Epidermal melanocyte (primary cell): ENCODE results near the gene MARCHF9.
A peak's percentile ranks its signal among the peaks of the same experiment; 100 is the strongest.
"Not testable (repeated sequence)": the region's sequence is repeated elsewhere in the genome, so short reads cannot be mapped to it uniquely, and the experiment has no call there.

Experiments
- DNase-seq: peaks from one replicate; pipeline ENCODE4 v3.0.0; 2011; ENCODE audit warnings: low spot score; ENCODE audit not compliant: insufficient read length

The MARCHF9 gene

DNA sequence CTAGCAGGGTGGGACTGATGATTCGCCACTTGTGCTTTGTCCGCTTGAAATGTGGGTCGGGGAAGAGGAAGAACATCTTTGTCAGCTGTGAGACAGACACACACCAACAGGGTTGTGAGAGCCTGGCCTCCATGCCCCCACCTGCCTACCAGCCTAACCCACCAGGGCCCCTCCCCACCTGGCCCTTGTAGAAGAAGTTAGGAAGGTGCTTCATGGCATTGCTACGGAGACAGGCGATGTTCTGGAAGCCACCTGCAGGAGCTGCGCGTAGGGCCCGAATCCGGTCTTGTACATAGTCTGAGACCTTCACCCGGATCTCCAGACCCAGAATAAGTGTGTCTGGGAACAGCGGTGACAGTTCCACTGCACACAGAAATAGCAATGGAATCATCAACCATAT is 14.7 kb downstream of the MARCHF9 start:
- DNase-seq: no peak

DNA sequence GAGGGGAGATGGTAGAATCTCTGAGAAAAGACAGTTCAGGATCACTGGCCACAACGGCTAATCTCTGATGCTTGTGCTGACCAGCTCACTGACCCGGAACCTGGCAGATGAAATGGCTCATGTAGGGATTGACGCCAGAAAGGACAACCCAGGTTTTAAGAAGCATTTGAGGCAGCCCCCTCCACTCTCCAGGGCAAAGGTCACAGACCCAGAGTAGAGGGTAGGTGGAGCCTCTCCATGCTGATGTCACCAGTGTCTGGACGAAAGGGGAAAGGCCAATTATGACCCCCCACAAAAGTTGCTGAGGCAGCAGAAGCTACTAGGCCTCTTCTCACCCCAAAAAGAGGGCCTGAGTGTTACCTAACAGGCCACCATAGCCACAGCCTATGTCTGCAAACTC is 15.8 kb downstream of the MARCHF9 start:
- no peak for DNase-seq

DNA sequence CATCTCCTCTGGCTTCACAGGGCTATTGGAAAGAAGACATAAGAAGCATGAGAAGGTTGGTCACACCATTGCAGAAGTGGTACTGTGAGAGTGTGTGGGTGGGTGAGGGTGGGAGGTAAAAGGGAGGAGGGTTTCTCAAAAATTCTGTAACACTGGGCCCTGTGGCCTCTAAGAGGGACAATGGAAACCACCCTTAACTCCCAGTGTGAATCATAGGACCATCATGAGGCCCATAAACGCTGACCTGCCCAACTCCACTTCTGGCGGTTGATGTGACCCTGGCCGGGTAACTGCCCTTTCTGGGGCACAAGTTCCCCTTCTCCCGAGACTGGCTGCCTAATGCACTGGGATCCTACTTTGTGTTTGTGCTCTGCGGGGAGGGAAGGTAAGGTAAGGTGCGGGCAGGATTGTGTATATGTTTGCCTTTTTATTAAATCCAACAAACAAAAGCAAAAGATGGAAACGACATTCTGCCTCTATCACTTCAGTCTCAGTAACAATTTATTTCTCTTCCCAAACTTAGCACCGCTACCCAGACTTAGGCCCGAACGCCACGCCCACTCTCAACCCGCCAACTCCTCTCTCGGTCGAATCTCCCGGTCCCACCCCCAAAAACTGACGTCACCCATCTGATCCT is 16.5 kb downstream of the MARCHF9 start:
- peak; percentile 93 for DNase-seq

DNA sequence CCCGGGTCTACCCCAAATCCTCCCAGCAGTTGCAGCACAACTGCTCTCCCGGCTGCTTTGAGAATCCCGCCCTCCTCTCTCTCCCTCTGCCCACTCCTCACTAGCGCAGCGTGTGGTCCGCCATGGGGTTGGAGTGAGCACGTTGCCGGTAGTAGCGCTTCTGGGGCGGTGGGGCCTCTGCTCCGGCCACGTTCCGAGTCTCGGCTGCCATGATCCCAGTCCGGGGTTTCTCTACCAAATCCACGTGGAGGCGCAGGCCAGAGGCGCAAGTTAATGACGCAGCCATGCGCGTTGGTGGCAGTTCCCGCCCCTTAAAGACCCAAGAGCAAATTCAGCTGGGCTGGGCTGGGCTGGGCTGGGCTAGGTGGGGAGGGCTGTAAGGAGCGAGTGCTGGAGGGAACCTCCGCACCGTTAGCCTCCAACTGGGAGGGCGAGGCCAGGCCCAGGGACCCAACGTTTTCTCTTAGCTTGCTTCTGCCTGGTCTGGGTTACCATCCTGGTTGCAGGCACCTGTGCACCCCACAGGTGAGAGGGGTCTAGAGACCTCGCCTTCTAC is 17.0 kb downstream of the MARCHF9 start, which contains the start of gene METTL1:
TSS of gene METTL1 (minus strand) at position 233 of the 556 bp plus-strand sequence. CDS start at position 211, 22 bp downstream.
- peak; percentile 95 for DNase-seq

DNA sequence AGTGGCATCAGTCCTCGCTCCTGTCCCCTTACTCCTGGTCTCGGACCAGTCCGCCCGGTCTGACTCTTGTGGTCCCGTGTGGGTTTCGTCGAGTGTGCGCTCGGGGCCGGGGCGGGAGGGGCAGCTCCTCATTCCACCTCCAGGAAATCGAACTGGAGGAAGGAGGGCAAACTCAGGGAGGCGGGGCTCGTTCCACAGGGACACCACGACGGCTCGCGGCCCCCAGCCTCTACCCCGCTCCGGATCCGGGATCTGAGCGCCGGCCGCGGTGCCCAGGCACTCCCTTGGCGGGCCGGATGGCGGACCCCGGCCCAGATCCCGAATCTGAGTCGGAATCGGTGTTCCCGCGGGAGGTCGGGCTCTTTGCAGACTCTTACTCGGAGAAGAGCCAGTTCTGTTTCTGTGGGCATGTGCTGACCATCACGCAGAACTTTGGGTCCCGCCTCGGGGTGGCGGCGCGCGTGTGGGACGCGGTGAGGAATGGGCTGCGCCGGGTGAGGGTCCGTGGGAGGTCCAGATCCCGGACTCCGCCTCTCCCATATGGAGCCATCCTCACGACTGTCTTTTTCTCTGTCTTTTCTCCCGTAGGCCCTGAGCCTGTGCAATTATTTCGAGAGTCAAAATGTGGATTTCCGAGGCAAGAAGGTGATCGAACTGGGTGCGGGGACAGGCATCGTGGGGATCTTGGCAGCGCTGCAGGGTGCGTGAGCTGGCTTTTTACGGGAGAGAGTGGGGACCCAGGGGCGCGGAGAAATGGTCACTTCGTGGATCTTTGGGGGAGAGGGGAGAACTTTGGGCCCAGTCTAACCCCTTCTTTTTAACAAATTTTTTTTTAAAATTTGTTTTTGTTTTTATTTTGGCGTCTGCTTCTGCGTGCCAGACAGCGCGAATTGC is 17.8 kb downstream of the MARCHF9 start, which contains the start of gene EEF1AKMT3:
TSS of gene EEF1AKMT3 (plus strand) at position 186 of the 894 bp plus-strand sequence. CDS start at position 297, 111 bp downstream.
- DNase-seq: no peak

DNA sequence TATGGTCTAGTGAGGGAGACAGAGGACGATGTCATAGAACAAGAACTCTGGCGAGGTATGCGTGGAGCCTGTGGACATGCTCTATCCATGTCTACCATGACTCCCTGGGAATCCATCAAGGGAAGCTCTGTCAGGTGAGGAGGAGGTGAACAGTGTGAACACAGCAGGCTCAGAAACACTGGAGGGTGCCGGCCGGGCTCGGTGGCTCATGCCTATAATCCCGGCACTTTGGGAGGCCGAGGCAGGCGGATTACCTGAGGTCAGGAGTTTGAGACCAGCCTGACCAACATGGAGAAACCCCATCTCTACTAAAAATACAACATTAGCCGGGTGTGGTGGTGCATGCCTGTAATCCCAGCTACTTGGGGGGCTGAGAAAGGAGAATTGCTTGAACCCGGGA is 19.7 kb downstream of the MARCHF9 start:
- DNase-seq: not testable (repeated sequence)

DNA sequence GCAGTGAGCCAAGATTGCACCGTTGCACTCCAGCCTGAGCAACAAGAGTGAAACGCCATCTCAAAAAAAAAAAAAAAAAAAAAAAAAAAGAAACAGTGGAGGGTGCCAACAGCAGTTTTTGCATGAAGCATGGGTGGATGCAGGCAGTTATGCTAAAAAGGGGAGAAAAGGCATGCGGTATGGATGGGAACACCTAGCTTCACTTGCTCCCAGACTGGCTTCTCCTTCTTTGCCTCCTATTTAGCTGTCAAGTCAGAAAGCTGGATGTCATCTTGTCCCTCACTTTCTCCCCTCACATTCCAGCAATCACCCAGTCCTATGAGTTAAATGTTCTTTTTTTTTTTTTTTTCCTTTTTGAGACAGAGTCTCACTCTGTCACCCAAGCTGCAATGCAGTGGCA is 20.1 kb downstream of the MARCHF9 start:
- DNase-seq: no peak

DNA sequence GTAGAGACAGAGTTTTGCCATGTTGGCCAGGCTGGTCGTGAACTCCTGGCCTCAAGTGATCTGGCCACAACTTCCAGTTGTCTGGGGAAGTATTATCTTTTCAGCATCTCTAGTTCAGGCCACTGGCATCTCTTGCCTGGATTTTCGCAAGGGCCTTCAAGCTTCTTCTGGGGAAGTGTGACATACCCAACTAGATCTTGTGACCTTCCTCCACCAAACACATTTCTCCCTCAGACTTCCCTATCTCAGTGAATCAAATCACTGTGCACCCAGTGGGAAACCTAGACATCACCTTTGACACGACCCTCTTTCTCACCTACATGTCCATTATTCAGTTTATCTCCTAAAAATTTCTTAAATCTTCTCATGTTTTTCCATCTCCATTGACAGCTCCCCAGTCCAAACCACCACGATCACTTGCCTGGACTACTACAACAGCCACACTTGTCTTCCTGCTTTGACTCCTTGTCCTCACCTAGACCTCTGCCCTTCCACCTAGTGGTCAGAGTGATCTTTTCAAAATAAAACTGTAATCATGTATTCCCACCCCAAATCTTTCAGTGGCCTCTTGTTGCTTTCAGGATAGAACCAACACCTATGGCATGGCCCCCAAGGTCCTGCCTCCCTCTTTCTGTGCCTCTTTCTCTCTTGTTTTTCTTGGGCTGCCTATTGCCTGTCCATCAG is 20.8 kb downstream of the MARCHF9 start:
- DNase-seq: no peak

DNA sequence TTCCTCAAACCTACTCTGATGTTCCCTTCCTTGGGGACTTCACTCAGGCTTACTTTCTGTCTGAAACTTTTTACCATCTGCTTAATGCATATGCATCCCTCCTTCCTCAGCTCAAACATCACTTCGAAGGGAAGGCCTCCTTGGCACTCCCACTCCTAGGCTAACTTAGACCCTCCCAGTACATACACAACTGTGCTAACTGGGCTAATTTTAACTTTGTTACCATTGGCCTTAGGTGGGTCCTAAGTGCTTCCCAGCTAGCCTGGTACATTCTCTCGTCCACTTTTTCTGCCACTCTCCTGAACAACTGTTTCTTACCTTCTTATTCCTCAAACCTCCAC is 21.3 kb downstream of the MARCHF9 start:
- DNase-seq: no peak

DNA sequence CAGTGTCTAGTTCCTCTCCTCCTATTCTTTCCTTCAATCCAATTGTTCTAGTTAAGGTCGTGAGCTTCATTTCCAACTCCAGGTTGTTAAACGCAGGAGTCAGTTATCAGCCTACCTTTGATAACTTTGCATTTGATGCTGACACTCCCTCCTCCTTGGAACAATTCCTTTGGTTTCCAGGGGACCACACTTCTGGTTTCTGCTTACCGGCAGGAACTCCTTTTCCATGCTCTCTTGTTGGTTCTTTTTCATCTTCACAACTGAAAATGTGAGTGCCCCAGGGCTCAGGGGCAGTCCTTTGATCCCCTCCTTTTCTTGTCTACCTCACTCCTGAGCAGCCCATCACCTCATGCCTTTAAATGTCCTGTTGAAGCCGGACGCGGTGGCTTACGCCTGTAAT is 22.5 kb downstream of the MARCHF9 start:
- no peak for DNase-seq

DNA sequence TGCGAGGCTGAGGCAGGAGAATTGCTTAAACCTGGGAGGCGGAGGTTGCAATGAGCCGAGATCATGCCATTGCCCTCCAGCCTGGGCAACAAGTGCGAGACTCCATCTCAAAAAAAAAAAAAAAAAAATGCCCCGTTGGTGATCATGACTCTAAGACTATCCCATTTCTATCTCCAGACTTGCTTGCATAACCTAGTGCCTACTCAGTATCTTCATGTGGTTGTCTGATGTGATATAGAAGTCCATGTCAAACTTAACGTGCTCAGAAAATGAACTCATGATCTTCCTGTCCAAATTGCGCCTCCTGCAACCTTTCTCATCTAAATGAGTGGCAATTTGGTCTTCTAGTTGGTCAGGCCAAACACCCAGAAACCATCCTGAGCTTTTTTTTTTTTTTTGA is 23.0 kb downstream of the MARCHF9 start:
- no peak for DNase-seq

DNA sequence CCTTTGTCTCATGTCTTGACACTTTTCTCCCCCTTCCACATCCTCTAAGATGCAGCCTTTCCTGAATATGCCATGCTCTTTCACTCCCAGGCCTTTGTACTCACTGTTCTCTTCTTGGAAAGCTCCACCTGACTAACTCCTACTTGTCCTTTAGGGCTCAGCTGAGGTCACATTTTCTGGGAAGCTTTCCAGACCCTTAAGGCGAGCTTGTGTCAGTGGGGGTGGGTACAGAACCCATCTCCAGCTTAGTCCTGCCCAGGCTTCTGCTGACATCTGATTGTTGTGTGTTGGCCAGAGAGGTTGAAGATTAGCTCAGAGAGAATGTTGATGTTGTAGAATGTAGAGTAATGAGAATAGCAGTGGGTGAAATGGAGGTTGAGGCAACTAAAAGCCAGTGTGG is 24.8 kb downstream of the MARCHF9 start:
- DNase-seq: no peak

DNA sequence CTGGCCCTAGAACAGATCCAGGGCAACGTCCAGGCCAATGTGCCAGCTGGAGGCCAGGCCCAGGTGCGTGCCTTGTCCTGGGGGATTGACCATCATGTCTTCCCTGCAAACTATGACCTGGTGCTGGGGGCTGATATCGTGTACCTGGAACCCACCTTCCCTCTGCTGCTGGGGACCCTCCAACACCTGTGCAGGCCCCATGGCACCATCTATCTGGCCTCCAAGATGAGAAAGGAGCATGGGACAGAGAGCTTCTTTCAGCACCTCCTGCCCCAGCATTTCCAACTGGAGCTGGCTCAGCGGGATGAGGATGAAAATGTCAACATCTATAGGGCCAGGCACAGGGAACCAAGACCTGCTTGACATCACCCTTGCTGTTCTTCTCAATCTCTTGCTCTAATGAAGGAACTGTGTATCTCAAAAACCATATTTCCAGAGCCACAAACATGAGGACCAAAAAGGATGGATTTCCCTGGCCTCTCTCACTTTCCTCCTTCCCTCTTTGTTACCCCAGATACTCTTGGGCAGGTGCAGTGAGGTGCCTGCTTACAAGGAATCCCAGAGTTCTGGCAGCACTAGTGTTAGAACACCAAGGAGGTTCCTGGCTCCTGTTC is 25.5 kb downstream of the MARCHF9 start:
- DNase-seq: no peak

DNA sequence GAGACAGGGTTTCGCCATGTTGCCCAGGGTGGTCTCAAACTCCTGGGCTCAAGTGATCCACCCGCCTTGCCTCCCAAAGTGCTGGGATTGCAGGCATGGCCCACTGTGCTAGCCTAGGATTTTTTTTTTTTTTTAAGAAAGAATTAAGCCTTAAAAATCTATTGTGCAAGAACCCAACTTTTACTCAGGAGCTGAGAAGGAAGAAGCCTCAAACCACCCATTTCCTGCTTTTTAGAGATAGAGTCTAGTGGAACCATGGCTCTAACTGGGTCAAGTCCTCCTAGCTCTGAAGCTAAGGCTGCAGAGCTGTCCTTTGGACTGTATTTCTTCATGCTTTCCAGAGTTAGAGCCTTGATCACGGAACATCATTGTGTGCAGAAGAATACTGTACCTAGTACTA is 26.3 kb downstream of the MARCHF9 start:
- DNase-seq: no peak

DNA sequence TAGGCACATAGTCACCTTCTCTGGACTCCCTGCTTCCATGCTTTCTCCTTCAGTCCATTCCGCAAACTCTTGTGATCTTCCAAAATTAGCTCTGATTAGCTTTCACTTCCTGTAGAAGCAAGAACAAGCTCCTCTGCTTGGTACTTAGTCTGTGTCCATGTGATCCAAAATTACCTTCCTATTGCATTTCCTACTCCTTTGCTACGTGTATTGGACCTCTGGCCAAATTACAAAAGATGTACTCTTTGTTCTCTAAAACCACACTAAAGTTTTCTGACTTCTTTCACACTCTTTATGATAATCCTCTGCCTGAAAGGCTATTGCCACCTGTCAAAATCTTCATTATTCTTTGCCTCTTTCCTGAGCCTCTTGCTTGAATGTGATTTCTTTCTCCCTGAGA is 26.9 kb downstream of the MARCHF9 start:
- no peak for DNase-seq

DNA sequence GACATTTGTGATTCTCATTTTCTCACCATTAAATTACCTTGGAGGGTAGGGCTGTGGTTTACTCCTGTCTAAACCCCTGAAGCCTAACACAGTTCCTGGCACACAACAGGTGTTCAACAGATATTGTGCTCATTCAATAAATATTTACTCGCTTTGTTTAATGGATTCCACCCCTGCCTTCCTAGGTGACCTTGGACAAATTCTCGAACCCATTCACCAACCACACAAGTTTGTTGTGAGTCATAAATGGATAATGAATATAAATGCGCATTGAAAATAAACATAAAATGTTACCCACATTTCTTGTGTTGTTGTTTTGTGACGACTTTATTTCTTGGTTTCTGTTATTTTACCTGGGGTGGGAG is 27.3 kb downstream of the MARCHF9 start:
- DNase-seq: no peak

DNA sequence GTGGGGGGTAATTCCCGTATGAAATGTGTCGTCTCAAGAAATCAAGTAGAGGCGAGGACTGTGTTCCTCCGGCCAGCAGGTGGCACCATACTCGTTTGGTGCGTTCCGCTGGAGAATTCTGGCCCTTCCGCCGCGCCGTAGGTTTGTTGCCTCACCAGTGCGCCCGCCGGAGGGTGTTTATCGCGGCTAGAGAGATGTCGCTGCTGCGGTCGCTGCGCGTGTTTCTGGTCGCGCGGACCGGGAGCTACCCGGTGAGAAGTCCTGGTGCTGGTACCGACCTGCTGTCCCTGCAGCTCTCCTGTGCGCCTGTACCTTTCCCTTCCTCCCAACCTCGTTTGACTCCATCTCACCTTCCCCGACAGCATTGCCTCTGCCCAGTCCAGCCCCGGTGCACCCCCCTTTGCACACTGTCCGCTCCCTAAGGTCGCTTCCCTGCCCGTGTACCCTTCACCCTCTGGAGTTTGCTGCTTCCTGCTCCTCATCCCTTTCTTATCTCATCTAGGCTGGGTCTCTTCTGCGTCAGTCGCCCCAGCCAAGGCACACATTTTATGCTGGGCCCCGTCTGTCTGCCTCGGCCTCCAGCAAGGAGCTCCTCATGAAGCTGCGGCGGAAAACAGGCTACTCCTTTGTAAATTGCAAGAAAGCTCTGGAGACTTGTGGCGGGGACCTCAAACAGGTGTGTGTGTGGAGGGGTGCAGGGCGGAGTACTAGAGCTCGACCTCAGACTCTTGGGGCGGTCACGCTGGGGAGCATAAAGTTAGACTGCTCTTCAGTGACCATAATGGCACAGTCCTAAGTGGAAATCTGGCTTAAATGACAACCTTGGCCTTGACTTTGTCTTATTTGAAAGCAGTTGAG is 27.9 kb downstream of the MARCHF9 start, which contains the start of gene TSFM:
TSS of gene TSFM (plus strand) at position 180 of the 858 bp plus-strand sequence. CDS start at position 195, 15 bp downstream.
- peak; percentile 68 for DNase-seq

DNA sequence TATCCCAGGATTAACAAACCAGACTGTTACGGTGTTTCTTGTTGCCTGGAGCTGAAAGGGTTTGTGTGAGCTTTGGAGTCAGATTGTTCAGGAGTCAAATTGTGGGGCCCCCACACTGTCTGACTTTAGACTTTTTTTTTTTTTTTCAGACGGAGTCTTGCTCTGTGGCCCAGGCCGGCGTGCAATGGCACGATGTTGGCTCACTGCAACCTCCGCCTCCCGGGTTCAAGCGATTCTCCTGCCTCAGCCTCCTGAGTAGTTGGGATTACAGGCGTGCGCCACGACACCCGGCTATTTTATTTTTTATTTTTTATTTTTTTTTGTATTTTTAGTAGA is 28.5 kb downstream of the MARCHF9 start:
- no peak for DNase-seq

DNA sequence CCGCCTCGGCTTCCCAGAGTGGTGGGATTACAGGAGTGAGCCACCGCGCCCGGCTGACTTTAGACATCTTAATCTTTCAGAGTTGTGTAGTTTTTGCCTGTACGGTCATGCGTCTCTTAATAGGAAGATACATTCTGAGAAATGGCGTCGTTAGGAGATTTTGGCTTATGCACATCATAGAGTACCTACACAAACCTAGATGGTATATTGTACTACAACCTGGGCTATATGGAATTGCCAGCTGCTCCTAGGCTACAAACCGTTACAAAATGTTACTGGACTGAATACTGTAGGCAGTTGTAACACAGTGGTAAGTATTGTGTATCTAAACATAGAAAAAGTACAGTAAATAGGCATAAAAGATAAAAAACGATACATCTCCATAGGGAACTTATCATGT is 29.0 kb downstream of the MARCHF9 start:
- no peak for DNase-seq

DNA sequence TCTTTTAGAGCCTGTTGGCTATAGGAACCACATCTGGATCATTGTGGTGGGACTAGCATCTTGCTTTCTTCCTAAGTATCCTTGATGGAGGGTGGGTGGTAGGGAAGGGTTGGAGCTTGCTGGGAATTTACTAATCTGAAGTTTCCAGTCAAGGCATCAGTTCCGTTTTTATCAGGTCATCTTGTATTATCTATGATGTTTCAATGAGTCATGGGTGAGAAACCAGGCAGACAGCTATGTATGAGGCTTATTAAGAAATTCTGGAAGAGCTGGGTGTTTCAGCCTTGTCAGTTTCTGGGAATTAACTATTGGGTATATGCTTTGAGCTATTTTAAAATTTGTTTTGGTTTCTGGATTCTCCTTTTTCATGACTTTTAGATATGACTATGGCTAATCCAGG is 39.0 kb downstream of the MARCHF9 start:
- no peak for DNase-seq

DNA sequence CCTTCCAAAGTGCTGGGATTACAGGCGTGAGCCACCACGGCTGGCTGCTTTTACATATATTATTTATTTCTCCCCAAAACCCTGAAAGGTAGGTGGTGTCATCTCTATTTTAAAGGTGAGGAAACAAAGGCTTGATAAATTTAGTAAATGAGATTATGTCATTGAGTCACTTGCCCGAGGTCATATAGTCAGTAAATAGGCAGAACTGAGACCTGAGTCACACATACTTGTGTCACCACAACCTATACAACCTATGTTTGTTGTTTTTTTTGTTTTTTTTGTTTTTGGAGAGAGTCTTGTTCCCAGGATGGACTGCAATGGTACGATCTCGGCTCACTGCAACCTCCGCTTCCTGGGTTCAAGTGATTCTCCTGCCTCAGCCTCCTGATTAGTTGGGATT is 40.5 kb downstream of the MARCHF9 start:
- DNase-seq: no peak
